ENCODE results near the gene ART3. TPM values are rescaled to one million over a fixed set of nuclear protein-coding genes. Genes with fewer than 3 reads are reported as not detected.

ART3 gene
- total RNA-seq, 4 donors from 2014 or later: 2.9 to 44.4 (median 20.6) TPM

DNA sequence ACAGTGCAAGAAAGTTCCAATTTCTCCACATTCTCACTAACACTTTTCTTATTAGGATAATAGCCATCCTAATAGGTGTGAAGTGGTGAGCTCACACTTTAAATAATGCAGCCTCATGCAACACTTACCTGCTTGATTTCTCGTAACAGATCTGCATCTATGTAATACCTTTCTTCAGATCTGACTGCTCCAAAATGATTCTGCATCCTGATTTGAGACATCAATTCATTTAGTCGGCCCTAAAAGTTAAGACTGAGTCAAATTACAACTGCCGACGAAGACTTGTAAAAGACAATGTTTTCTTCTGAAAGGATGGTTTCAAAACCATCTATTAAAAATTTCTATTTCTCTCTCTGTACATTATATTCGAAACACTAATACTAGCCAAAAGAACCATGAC is 43.0 kb downstream of the ART3 start:
- TF ChIP-seq, protein P1, sequence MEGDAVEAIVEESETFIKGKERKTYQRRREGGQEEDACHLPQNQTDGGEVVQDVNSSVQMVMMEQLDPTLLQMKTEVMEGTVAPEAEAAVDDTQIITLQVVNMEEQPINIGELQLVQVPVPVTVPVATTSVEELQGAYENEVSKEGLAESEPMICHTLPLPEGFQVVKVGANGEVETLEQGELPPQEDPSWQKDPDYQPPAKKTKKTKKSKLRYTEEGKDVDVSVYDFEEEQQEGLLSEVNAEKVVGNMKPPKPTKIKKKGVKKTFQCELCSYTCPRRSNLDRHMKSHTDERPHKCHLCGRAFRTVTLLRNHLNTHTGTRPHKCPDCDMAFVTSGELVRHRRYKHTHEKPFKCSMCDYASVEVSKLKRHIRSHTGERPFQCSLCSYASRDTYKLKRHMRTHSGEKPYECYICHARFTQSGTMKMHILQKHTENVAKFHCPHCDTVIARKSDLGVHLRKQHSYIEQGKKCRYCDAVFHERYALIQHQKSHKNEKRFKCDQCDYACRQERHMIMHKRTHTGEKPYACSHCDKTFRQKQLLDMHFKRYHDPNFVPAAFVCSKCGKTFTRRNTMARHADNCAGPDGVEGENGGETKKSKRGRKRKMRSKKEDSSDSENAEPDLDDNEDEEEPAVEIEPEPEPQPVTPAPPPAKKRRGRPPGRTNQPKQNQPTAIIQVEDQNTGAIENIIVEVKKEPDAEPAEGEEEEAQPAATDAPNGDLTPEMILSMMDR (IDR thresholded peaks at IDR 0.05): no peak
- TF ChIP-seq EP300 (IDR thresholded peaks at IDR 0.05) (no peak), POLR2A (IDR thresholded peaks at IDR 0.05) (no peak)
- no peak overlapping the region for H3K27ac ChIP-seq
- H3K27me3 ChIP-seq: no peaks in the 10 kb centered on the region
- WGBS, 2 donors: 97 to 98% methylated on average over 5 of the region's 5 CpGs
- H3K4me1 ChIP-seq: no peaks in the 10 kb centered on the region
- no peak for DNase-seq (ENCODE audit: low spot score in 2 of 2)
- H3K4me3 ChIP-seq: no peak overlapping the region
- H3K9me3 ChIP-seq: no peaks in the 10 kb centered on the region
- H3K36me3 ChIP-seq: peaks cover 0 to 98% (median 4%) of the 10 kb centered on the region in 3 donors

DNA sequence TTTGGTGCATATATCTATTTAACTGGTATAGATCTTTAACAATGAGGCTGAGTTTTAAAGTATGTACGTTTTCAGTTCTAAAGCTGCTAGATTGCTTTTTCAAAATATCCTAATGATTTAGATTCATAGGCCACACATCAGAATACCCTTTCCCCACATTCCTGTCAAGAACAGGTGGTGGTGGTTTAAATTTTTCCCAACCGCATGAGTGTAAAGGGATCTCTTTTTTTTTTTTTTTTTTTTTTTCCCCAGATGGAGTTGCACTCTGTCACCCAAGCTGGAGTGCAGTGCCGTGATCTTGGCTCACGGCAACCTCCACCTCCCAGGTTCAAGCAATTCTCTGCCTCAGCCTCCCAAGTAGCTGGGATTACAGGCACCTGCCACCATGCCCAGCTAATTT is 45.7 kb downstream of the ART3 start:
- Histone ChIP-seq H3K27me3 (no peaks in the 10 kb centered on the region), H3K4me1 (no peaks in the 10 kb centered on the region), H3K27ac (no peak overlapping the region), H3K36me3 (peaks cover 0 to 94% (median 5%) of the 10 kb centered on the region in 3 donors), H3K9me3 (no peaks in the 10 kb centered on the region), H3K4me3 (no peak overlapping the region)
- TF ChIP-seq EP300 (IDR thresholded peaks at IDR 0.05): no peak
- TF ChIP-seq, protein P1 (IDR thresholded peaks at IDR 0.05): no peak
- TF ChIP-seq POLR2A (IDR thresholded peaks at IDR 0.05): no peak
- no peak for DNase-seq (ENCODE audit: low spot score in 2 of 2)
- whole genome bisulfite sequencing, 2 donors: 93 to 95% methylated on average over 4 of the region's 4 CpGs

DNA sequence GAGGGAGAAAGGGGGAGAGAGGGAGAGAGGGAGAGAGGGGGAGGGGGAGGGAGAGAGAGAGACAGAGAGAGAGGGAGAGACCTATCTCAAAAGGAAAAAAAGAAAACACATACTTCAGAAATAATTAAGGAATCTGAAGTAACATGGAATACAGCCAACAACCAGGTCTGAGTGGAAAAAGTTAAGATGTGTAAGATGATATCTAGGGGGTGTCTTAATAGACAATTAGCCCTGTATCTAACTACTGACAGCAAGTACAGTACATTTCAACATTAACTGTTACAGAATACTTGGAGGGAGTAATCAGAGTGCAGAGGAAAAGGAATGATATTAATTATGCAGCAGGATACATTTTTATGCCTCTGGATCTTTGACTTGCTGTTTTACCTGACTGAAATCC is 51.3 kb downstream of the ART3 start:
- no peaks in the 10 kb centered on the region for H3K4me1 ChIP-seq
- no peaks in the 10 kb centered on the region for H3K9me3 ChIP-seq
- DNase-seq (ENCODE audit: low spot score in 2 of 2): no peak
- H3K27me3 ChIP-seq: no peaks in the 10 kb centered on the region
- H3K36me3 ChIP-seq: peaks cover 0 to 58% (median 5%) of the 10 kb centered on the region in 3 donors
- TF ChIP-seq, protein P1 (IDR thresholded peaks at IDR 0.05): no peak
- TF ChIP-seq EP300 (IDR thresholded peaks at IDR 0.05) (no peak), POLR2A (IDR thresholded peaks at IDR 0.05) (no peak)
- H3K27ac ChIP-seq: no peak overlapping the region
- no peak overlapping the region for H3K4me3 ChIP-seq

DNA sequence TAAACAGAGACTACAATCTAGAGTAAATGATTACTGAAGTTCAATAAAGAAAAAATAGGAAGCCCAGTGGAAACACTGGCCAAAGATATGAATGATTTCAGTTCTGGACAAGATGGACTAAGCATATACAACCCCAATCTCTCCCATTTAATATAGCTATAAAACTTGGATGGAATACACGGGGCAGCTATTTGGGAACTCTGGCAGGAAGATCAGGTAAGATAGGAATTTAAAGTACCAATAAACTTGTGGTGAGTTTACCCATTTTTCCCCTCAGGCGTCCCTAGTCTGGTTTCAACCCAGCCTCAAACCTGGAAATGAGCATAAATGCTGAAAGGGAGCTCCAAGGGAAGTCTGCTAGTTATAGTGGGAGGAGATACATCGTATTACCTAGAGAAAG is 53.2 kb downstream of the ART3 start:
- Histone ChIP-seq H3K9me3 (no peaks in the 10 kb centered on the region), H3K27ac (no peak overlapping the region), H3K36me3 (peaks cover 0 to 51% (median 5%) of the 10 kb centered on the region in 3 donors), H3K27me3 (no peaks in the 10 kb centered on the region), H3K4me3 (no peak overlapping the region), H3K4me1 (no peaks in the 10 kb centered on the region)
- TF ChIP-seq POLR2A (IDR thresholded peaks at IDR 0.05) (no peak), EP300 (IDR thresholded peaks at IDR 0.05) (no peak)
- TF ChIP-seq, protein P1 (IDR thresholded peaks at IDR 0.05): no peak
- 93 to 99% methylated on average over 3 of the region's 3 CpGs for WGBS, 2 donors
- no peak for DNase-seq (ENCODE audit: low spot score in 2 of 2)

DNA sequence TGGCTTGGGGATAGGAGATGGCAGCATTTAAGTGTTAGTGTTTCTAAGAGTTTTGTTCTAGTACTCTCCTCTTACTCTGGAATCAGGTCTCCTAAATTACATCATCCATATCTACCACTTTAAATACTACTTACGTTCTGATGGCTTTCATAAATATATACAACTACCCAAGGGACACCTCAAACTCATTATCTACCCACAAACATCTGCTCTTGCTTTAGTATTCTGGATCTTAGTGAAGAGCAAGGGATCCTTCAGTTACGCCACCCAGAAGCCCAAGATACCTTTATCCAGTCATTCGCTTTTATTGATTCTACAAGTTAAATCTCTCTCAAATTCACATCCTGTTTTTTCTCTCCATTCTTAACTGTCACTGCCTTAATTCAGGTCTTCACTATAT is 66.7 kb downstream of the ART3 start:
- no peaks in the 10 kb centered on the region for H3K27me3 ChIP-seq
- H3K27ac ChIP-seq: no peak overlapping the region
- TF ChIP-seq, protein P1 (IDR thresholded peaks at IDR 0.05): no peak
- TF ChIP-seq POLR2A (IDR thresholded peaks at IDR 0.05): no peak
- TF ChIP-seq EP300 (IDR thresholded peaks at IDR 0.05): no peak
- no peak for DNase-seq (ENCODE audit: low spot score in 2 of 2)
- peaks cover 0 to 71% (median 3%) of the 10 kb centered on the region in 3 donors for H3K36me3 ChIP-seq
- 90 to 91% methylated on average over 3 of the region's 3 CpGs for WGBS, 2 donors
- H3K9me3 ChIP-seq: no peaks in the 10 kb centered on the region
- peaks cover 0 to 25% (median 3%) of the 10 kb centered on the region in 4 donors for H3K4me1 ChIP-seq
- no peak overlapping the region for H3K4me3 ChIP-seq

Data from tibial nerve (tissue), 4 donors.